GM18502 (cell line): ENCODE measurements around the gene ORC6.
A peak's percentile ranks its signal among the peaks of the same experiment; 100 is the strongest.
"Not testable (repeated sequence)": the region's sequence is repeated elsewhere in the genome, so short reads cannot be mapped to it uniquely, and the experiment has no call there.

Source experiments
- ATAC-seq: cut with Tn5 transposase; IDR thresholded peaks from one replicate; pipeline ENCODE4 v1.9.1; 2021; ENCODE audit warnings: mild to moderate bottlenecking; ENCODE audit not compliant: unreplicated experiment, poor library complexity

The ORC6 gene, protein sequence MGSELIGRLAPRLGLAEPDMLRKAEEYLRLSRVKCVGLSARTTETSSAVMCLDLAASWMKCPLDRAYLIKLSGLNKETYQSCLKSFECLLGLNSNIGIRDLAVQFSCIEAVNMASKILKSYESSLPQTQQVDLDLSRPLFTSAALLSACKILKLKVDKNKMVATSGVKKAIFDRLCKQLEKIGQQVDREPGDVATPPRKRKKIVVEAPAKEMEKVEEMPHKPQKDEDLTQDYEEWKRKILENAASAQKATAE

DNA sequence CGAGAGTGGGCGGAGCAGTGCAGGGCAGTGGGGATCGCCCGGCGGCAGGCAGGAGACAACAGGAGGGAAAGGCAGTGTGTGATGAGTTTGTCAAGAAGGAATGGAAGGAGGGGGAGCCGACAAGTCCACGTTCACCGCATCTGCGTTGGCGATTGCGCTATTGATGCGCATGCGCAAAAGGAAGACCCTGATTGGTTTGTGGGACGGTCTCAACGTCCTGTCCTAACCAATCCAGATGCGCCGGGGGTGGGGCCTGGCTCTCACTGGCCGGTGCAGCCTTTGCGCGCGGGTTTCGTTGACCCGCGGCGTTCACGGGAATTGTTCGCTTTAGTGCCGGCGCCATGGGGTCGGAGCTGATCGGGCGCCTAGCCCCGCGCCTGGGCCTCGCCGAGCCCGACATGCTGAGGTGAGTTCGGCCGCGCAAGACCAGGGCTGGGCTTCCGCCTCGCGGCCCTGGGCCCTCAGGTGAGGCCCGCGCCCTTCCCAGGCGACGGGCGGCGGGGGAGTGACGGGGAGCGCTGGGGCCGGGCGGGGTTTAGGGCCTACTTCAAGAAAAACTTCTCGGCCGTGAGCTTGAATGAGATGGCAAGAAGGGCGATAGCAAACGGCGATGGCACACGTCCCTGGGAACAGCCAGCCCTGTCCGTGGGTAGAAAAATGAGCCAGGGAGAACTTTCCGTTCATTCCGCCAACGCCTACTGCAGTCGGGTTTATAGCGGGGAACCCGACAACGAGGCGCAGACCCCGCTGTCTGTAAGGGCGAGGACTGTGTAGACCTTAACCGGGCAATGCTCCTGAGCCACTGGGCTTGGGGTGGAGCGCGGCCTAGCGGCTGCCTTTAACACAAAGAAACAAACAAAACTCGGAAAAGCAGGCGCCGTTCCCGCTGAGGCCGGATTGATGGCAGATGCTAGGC is at the start of gene ORC6:
Gene ORC6 (plus strand): TSS at position 295 of the 916 bp plus-strand sequence. CDS start 47 bp downstream, at position 342.
- peak; percentile 75 for ATAC-seq

DNA sequence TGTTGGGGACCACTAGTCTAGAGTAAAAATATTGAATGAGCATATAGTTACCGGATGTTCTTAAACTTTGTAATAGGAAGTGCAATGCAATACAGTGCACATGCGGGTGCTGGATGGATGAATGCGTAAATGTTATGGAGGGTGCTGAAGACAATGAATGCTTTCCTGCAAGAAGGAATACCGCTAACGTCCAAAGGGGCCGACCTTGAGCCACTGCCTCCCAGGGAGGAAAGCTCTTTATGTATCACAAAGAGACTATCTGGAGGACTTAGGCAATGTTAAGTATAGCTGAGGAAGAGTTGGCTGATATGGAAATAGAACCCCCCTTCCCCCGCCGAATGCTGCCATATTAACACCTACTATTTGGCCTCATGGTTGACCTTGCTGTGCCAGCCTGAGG is 40.8 kb upstream of the ORC6 start:
- ATAC-seq: no peak

- no peak for ATAC-seq
Observed at GRCh38 chr16:46649588-46650253, 39.7 kb upstream of the ORC6 start.

DNA sequence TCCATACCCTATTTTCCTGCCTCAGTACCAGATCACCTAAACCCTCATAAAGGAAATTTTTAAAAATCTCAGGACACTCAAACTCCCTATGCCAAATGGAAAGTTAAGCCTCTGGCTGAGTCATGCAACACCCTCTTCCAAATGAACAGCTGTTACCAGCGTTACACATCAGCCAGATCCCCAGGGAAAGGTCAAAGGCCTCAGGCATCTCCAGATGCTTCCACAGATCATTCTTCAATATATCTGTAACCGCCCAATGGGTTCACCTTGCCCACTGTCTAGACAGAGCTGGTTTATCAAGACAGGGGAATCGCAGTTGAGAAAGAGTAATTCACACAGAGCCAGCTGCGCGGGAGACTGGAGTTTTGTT is 39.2 kb upstream of the ORC6 start:
- ATAC-seq: no peak

DNA sequence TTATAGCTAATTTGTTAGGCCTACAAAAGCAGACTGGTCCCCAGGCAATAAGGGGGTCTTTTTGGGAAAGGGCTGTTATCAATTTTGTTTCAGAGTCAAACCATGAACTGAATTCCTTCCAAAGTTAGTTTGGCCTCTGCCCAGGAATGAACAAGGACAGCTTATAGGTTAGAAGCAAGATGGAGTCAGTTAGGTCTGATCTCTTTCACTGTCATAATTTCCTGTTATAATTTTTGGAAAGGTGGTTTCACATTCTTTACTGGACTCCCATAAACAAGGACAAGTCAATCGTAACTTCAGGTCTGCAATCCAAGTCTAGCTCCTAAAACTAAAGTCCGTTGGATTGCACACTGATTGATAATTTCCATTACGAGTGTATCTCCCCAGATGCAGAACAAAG is 38.2 kb upstream of the ORC6 start:
- ATAC-seq: no peak

GRCh38 chr16:46658925-46659324 is 30.5 kb upstream of the ORC6 start:
- peak; percentile 95 for ATAC-seq

- ATAC-seq: no peak
Observed at GRCh38 chr16:46662123-46662522, 27.3 kb upstream of the ORC6 start.

GRCh38 chr16:46673320-46674013 is 16.0 kb upstream of the ORC6 start:
- ATAC-seq: peak; percentile 80

DNA sequence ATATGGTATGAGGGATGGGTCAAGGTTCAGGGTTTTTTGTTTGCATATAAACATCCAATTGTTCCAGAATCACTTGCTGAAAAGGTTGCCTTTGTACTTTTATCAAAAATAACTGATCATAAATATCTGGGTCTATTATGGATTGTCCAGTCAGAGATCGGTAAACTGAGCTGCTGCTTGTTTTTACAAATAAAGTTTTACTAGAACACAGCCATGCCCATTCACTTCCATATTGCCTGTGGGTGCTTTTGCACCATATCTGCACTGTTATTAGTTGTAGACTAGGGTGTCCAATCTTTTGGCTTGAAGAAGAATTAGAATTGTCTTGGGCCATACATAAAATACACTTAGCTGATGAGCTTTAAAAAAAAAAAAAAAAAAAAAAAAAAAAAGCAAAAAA is 11.5 kb upstream of the ORC6 start:
- ATAC-seq: not testable (repeated sequence)

DNA sequence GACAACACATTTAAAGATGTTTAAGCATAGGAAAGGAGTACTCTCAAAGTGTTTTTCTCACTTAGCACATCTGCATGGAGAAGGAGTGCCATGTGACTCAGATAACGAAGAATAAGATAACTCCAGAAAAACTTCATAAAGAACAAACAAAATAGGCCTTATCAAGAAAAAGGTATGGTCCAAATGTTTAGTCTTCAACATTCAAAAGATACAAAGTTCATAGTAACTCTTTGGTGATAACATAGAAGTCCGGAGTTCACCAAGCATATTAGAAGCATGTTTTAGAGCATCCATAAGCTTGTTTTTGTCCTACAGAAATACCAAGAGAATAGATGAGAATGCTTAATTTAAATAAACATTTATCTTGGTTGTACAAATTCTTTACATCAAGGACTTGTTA is 7.6 kb upstream of the ORC6 start:
- not testable (repeated sequence) for ATAC-seq

DNA sequence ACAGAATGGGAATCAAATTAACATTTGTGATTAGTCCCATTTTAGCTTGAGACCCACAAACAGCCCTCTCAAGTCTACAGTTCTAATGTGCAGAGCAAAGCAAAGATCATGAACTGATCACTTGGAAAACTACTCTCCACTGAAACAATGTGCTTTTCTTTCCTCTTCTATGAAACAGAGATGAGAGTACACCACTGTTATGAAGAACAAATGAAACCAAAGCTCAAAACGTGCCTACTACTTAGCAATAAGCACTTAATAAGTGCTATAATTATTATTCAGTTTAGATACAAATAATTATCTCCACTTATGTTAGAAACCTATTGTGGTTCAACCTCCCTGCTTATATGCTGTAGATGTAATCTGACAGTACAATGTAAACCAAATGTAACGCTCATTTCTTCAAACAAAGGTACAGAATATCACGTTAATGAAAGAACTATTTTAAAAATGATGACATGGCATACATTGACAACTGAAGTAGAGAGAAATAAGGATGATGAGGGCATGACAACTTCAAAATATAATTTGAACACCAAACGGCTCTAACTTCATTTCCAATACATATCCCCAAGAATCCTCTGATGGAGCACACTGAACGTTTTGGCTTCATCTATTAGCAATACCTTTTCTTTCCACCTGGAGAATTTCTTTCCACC is 2.5 kb upstream of the ORC6 start:
- no peak for ATAC-seq

- no peak for ATAC-seq
Observed at GRCh38 chr16:46687486-46687885, 2.0 kb upstream of the ORC6 start.

DNA sequence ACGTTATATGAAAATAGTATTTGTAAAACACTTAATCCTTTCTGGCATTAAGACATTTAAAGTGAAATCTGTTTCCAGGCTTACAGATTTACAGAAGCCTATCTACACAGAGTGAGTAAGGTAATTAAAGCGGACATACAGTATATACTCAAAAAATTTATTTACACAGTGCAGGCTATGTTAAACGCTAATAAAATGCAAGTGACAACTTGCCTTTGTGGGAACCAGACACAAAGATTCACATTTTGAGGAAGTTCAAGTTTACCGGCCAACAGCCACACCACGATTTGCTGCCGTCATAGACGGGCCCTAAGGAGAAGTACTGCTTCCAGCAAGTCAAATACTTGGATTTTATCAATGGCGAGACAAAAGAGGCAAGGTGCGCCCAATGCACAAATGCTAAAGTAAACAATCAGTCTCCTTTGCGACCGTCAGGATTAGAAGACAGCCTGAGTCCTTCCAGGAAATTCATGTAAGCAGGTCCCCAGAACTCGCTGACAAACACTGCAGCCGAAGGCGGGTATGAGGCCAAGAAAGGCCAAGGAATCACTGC is 1.3 kb upstream of the ORC6 start:
- peak; percentile 4 for ATAC-seq

DNA sequence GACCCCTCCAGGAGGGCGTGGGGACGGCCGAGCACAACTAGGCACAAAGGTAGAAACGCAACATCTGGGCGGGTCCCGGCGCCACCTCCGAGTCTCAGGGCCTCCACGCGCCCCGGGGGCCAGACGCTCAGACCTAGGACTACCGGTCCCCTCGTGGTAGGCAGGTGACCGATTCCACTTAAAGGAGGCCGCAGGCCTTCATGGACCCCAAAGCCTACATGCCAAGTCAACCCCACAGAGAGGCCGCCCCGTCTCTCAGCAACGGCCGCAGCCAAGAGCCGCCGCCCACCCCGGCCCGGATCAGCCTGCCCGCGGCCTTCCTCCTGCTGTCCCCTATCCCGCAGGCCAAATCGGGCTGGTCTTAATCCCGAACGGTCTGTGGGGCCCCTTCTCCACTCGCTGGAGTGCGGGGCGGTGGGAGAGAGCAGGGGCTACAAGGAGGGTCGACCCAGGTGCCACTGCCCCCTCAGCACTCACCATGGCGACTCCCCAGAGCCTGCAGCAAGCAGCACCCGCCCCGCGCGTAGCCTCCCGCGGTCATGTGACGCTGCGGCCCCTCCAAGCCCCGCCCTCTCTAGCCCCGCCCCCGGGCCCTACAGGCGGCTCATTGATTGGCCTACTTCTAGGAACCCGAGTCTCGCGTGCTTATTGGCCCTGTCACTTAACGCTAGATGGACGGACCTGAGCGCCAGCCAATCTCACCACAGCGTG is 650 bp upstream of the ORC6 start, which contains the start of gene VPS35:
Gene VPS35 (minus strand): TSS at position 525 of the 711 bp plus-strand sequence. CDS start 45 bp downstream, at position 480.
- peak; percentile 85 for ATAC-seq

- ATAC-seq: no peak
Observed at GRCh38 chr16:46690281-46691178, 1.1 kb downstream of the ORC6 start.

DNA sequence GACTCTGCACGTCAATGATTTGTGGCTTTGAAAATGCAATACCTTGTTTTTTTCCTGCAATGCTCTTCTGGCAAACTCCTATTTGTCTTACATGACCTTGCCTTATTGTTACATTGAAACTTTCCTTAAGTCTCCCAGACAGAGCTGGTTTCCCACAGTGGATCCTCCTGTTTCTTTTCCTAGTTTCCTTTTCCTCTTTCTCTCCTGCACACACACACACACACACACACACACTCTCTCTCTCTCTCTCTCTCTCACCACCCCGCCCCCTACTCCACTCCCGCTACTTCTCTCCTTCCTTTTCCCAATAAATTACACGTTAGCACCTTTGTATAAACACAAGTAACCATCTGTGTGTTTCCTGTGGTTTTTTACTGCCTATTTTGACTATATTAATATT is 2.3 kb downstream of the ORC6 start:
- no peak for ATAC-seq

DNA sequence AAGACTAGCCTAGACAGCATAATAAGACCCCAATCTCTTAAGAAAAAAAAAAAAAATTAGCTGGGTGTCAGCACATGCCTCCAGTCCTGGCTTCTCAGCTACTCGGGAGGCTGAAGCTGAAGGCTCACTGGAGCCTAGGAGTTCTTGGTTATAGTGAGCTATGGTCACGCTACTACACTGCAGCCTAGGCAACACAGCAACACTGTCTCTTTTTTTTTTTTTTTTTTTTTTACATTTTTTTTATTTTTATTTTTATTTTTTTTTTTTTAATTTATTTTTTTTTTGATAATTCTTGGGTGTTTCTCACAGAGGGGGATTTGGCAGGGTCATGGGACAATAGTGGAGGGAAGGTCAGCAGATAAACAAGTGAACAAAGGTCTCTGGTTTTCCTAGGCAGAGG is 4.1 kb downstream of the ORC6 start:
- ATAC-seq: no peak

GRCh38 chr16:46695937-46696336 is 6.5 kb downstream of the ORC6 start:
- no peak for ATAC-seq
